GM12878 (cell line): ENCODE results near the gene ACVR1.

Experiments used
- CEBPB ChIP-seq, 2 experiments: fragments of 150-350 bp in 1 of 2; IDR thresholded peaks; 2 replicates each; pipeline ENCODE4 v1.6.1; 2012 to 2014; ENCODE audit warnings: low read depth in 2 of 2, low read length in 2 of 2, borderline replicate concordance in 1 of 2, inconsistent platforms in 1 of 2
- CHD2 ChIP-seq: IDR thresholded peaks from 2 replicates; pipeline ENCODE4 v1.6.1; 2011; ENCODE audit warnings: low read depth, low read length, improper control_type of control experiment, borderline replicate concordance
- CTCF ChIP-seq, 3 experiments: IDR thresholded peaks in 2 of 3; conservative IDR thresholded peaks in 1 of 3; 2 replicates each; pipeline ENCODE4 v1.5.1; 2011; ENCODE audit warnings: low read depth in 3 of 3, low read length in 3 of 3, mild to moderate bottlenecking in 3 of 3, control low read depth in 2 of 3, moderate library complexity in 2 of 3, inconsistent platforms in 1 of 3, mixed read lengths in 1 of 3; ENCODE audit not compliant: control insufficient read depth in 2 of 3, insufficient read depth in 1 of 3; ENCODE audit errors: extremely low read depth in 1 of 3
- LARP7 ChIP-seq: fragments of 450-650 bp; IDR thresholded peaks from 2 replicates; pipeline ENCODE4 v1.6.1; 2017; ENCODE audit warnings: mild to moderate bottlenecking
- MAX ChIP-seq: IDR thresholded peaks from 2 replicates; pipeline ENCODE4 v1.6.1; 2012; ENCODE audit warnings: low read depth, low read length, improper control_type of control experiment
- NFIC ChIP-seq: IDR thresholded peaks from 2 replicates; pipeline ENCODE4 v1.6.1; 2012; ENCODE audit warnings: low read depth, mild to moderate bottlenecking, inconsistent platforms, low read length, moderate library complexity
- POLR2AphosphoS5 ChIP-seq: IDR thresholded peaks from 2 replicates; pipeline ENCODE4 v1.6.1; 2011; ENCODE audit warnings: mild to moderate bottlenecking, low read length, inconsistent platforms
- SMC3 ChIP-seq: IDR thresholded peaks from 2 replicates; pipeline ENCODE4 v1.6.1; 2011; ENCODE audit warnings: low read length, improper control_type of control experiment, borderline replicate concordance
- ZNF274 ChIP-seq: IDR thresholded peaks from one replicate; pipeline ENCODE4 v1.8.0; 2011; ENCODE audit not compliant: insufficient read length, insufficient read depth

- TF ChIP-seq CTCF (IDR thresholded peaks at IDR 0.05 in 2 of 3, conservative IDR thresholded peaks at IDR 0.05 in 1 of 3; ENCODE audit: control insufficient read depth in 2 of 3, extremely low read depth in 1 of 3, insufficient read depth in 1 of 3, low read depth in 3 of 3, low read length in 3 of 3) (no peak), POLR2AphosphoS5 (no peak), LARP7 (no peak), CHD2 (no peak), ZNF274 (no peak), MAX (no peak), SMC3 (no peak), CEBPB (IDR thresholded peaks at IDR 0.05; ENCODE audit: borderline replicate concordance in 1 of 2, low read depth in 2 of 2, low read length in 2 of 2) (no peak), NFIC (no peak)
Measured at GRCh38 chr2:157785200-157785599, 90.9 kb downstream of the ACVR1 start.
